Erythroblast (primary cell): ENCODE measurements around the gene CLSTN2.

Source experiments
- GATA1 ChIP-seq: IDR thresholded peaks from 2 replicates; pipeline ENCODE4 v1.6.1; 2011; ENCODE audit warnings: low read depth, mild to moderate bottlenecking, control low read depth, low read length, moderate library complexity
- POLR2A ChIP-seq: IDR thresholded peaks from 2 replicates; pipeline ENCODE4 v1.6.1; 2011; ENCODE audit warnings: mild to moderate bottlenecking, low read length

DNA sequence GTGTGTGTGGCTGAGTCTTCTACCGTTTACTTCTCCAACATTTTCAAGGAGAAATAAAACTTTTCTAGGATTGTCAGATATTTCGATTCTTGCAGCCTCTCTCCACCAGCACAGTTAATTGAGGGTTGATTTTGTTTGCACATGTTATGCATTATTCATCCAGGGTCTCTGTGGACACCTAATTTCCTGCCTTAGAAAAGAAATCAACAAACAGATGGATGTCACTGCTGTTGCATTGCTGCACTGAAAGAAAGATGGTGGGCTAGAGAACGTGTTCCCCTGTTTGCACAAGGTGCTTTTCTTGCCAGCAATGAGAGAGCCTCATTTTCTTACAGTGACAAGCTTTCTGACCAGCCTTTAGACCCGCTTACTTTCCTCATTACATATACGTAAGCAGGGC lies 150.0 kb downstream of the CLSTN2 start:
- no peak for TF ChIP-seq POLR2A
- no peak for TF ChIP-seq GATA1
